GM12878 (cell line): ENCODE results near the gene CD300LG. TPM values are rescaled to one million over a fixed set of nuclear protein-coding genes. Genes with fewer than 3 reads are reported as not detected.

Source experiments
- ATAC-seq: fragments of 200-7000 bp; cut with Tn5 transposase; 3 replicates; pipeline ENCODE4 v1.9.1; 2020; ENCODE audit warnings: mild to moderate bottlenecking, moderate library complexity
- BruUV-seq: library from RNA; stranded (reverse); fragments of 400-500 nt; replicated peaks from 2 replicates; lab custom pipeline; 2021; lab: Mats Ljungman, UMichigan
- CTCF ChIA-PET: fragments of 300-600 bp; sonication (Branson Sonifier 250); formaldehyde crosslinking; extraction: SDS; loops from one replicate; lab custom pipeline; 2021; ENCODE audit warnings: inconsistent platforms; lab: Yijun Ruan, JAX
- POLR2A ChIA-PET: fragments of 350-600 bp; formaldehyde crosslinking; extraction: SDS; loops from one replicate; lab custom pipeline; 2021; ENCODE audit warnings: inconsistent platforms; lab: Charles Lee
- RAD21 ChIA-PET: fragments of 300-600 bp; sonication (Branson Sonifier 250); formaldehyde crosslinking; loops from one replicate; lab custom pipeline; 2023; ENCODE audit warnings: antibody characterized with exemption; ENCODE audit not compliant: unreplicated experiment; lab: Charles Lee
- SMC1A ChIA-PET: fragments of 300-600 bp; sonication (Branson Sonifier 250); formaldehyde crosslinking; loops from one replicate; lab custom pipeline; 2023; ENCODE audit not compliant: unreplicated experiment, uncharacterized antibody; lab: Charles Lee
- DNase-seq: peaks from one replicate; pipeline ENCODE4 v3.0.0-alpha.2; 2011; ENCODE audit warnings: low read depth, low spot score
- FAIRE-seq: peaks from 3 replicates; lab custom pipeline; 2011; peaks lifted over from hg19 to GRCh38; lab: Jason Lieb, UNC
- H2AFZ ChIP-seq: 2 replicates; pipeline ENCODE4 v1.6.0; 2011; ENCODE audit warnings: low read depth, low read length, control low read depth; ENCODE audit not compliant: control insufficient read depth
- H3K27ac ChIP-seq: 2 replicates; pipeline ENCODE4 v1.5.1; 2011; ENCODE audit warnings: control low read depth; ENCODE audit not compliant: control insufficient read depth, insufficient read depth
- H3K27me3 ChIP-seq, 2 experiments: replicated peaks in 1 of 2; 2 replicates each; pipeline versions ENCODE4 v1.6.0 to v1.6.1; 2011; ENCODE audit warnings: low read length in 1 of 2; ENCODE audit not compliant: control insufficient read depth in 2 of 2, insufficient read depth in 2 of 2
- H3K36me3 ChIP-seq, 2 experiments: 2 replicates each; pipeline ENCODE4 v1.5.1; 2011; ENCODE audit warnings: low read length in 1 of 2; ENCODE audit not compliant: control insufficient read depth in 2 of 2, insufficient read depth in 2 of 2
- H3K4me1 ChIP-seq: 2 replicates; pipeline ENCODE4 v1.6.1; 2011; ENCODE audit warnings: mild to moderate bottlenecking, low read length, moderate library complexity, mixed read lengths; ENCODE audit not compliant: control insufficient read depth, insufficient read depth
- H3K4me2 ChIP-seq: 2 replicates; pipeline ENCODE4 v1.6.0; 2011; ENCODE audit warnings: control low read depth; ENCODE audit not compliant: control insufficient read depth, insufficient read depth
- H3K4me3 ChIP-seq: fragments of 200-600 bp; sonication (generic); 2 replicates; pipeline ENCODE4 v1.5.1; 2016
- H3K79me2 ChIP-seq: 2 replicates; pipeline ENCODE4 v1.6.0; 2011; ENCODE audit warnings: low read length; ENCODE audit not compliant: control insufficient read depth, insufficient read depth
- H3K9ac ChIP-seq: 2 replicates; pipeline ENCODE4 v1.8.0; 2011; ENCODE audit warnings: low read length, control low read depth, mixed read lengths; ENCODE audit not compliant: control insufficient read depth, insufficient read depth
- H3K9me3 ChIP-seq: replicated peaks from 3 replicates; pipeline ENCODE4 v1.5.1; 2011; ENCODE audit warnings: mild to moderate bottlenecking, low read length; ENCODE audit not compliant: control insufficient read depth, insufficient read depth
- H4K20me1 ChIP-seq: 2 replicates; pipeline ENCODE4 v1.6.0; 2011; ENCODE audit not compliant: control insufficient read depth, insufficient read depth
- ASH2L ChIP-seq: fragments of 300-600, 200-600 bp; sonication (generic); IDR thresholded peaks from 2 replicates; pipeline ENCODE4 v1.6.1; 2017; ENCODE audit warnings: low read depth, mild to moderate bottlenecking, borderline replicate concordance
- CHD4 ChIP-seq: fragments of 200-600 bp; sonication (generic); IDR thresholded peaks from 2 replicates; pipeline ENCODE4 v1.6.1; 2016; ENCODE audit warnings: mild to moderate bottlenecking
- HDGF ChIP-seq: fragments of 450-650 bp; IDR thresholded peaks from 2 replicates; pipeline ENCODE4 v1.6.1; 2016; ENCODE audit warnings: antibody characterized with exemption
- MEF2B ChIP-seq: fragments of 450-650 bp; IDR thresholded peaks from 2 replicates; pipeline ENCODE4 v1.6.1; 2018; ENCODE audit warnings: mild to moderate bottlenecking, moderate library complexity; ENCODE audit not compliant: partially characterized antibody, poor library complexity, severe bottlenecking
- MTA2 ChIP-seq: fragments of 450-650 bp; IDR thresholded peaks from 2 replicates; pipeline ENCODE4 v1.6.1; 2016; ENCODE audit warnings: low read depth, mild to moderate bottlenecking, moderate library complexity
- SREBF2 ChIP-seq: IDR thresholded peaks from 2 replicates; pipeline ENCODE4 v1.6.1; 2012; ENCODE audit warnings: mild to moderate bottlenecking, low read length
- STAT1 ChIP-seq: fragments of 450-650 bp; conservative IDR thresholded peaks from 2 replicates; pipeline ENCODE4 v1.6.1; 2014; ENCODE audit warnings: antibody characterized with exemption, mild to moderate bottlenecking
- SUPT20H ChIP-seq: IDR thresholded peaks from 2 replicates; pipeline ENCODE4 v1.6.1; 2011; ENCODE audit warnings: low read depth, mild to moderate bottlenecking, low read length, moderate library complexity, borderline replicate concordance; ENCODE audit not compliant: control insufficient read depth
- WGBS: methylation state at CpG from one replicate; pipeline ENCODE4 v1.1.6; 2016; ENCODE audit warnings: low lambda C conversion rate; ENCODE audit not compliant: insufficient replicate concordance, insufficient coverage; ENCODE audit errors: missing lambda C conversion rate; 5-methylcytosine and 5-hydroxymethylcytosine counted together
- in situ Hi-C: fragments of 300-500 bp; cut with MboI; formaldehyde crosslinking; loops from 9 replicates; pipeline ENCODE4 v1.14.3; 2018; ENCODE audit warnings: mixed read lengths
- intact Hi-C: fragments of 100-400 bp; cut with micrococcal nuclease; formaldehyde crosslinking; loops from one replicate; pipeline ENCODE4 v1.14.2; 2022; ENCODE audit not compliant: unreplicated experiment
- polyA plus RNA-seq, 11 experiments: library from polyadenylated mRNA; depleted of rRNA in 4 of 11; unstranded in 6 of 11; stranded (reverse) in 5 of 11; fragments of >200 nt; fragmentation: Nextera tagmentation in 4 of 11; fragmentation: Illumina TruSeq in 1 of 11; extraction: Ambion mirVana in 4 of 11; extraction: Trizol in 1 of 11; gene quantifications; 1 replicate in 1 of 11; 2 replicates in 10 of 11; pipeline versions ENCODE4 v1.2.1 to v1.2.3, GENCODE V29; 2011 to 2016; ENCODE audit warnings: inconsistent platforms in 2 of 11, missing spikeins in 2 of 11, low read depth in 1 of 11
- total RNA-seq, 4 experiments: library from RNA; depleted of rRNA in 3 of 4; stranded (reverse); fragments of >200 nt in 3 of 4; fragmentation: Illumina TruSeq in 1 of 4; extraction: Trizol in 1 of 4; gene quantifications; 2 replicates each; pipeline versions ENCODE4 v1.2.1 to v1.2.3, GENCODE V29; 2013 to 2021
- TF ChIP-seq, protein P1 (sequence below): fragments of 450-650 bp; IDR thresholded peaks from 2 replicates; pipeline ENCODE4 v1.6.1; 2016; ENCODE audit warnings: mild to moderate bottlenecking
- TF ChIP-seq, protein P2 (sequence below): fragments of 450-650 bp; IDR thresholded peaks from 2 replicates; pipeline ENCODE4 v1.6.1; 2016; ENCODE audit warnings: mild to moderate bottlenecking, moderate library complexity, borderline replicate concordance
- TF ChIP-seq, protein P3 (sequence below): fragments of 450-650 bp; IDR thresholded peaks from 2 replicates; pipeline ENCODE4 v1.6.1; 2017; ENCODE audit warnings: mild to moderate bottlenecking, low read depth, inconsistent platforms; ENCODE audit not compliant: poor library complexity, severe bottlenecking
- TF ChIP-seq, protein P4 (sequence below): fragments of 450-650 bp; IDR thresholded peaks from 2 replicates; pipeline ENCODE4 v1.6.1; 2014; ENCODE audit warnings: mild to moderate bottlenecking

Gene CD300LG
- total and polyA plus RNA-seq, 10 of the 15 experiments (the other 5 are each of a cell fraction or from before 2014, with no cell fraction given): not detected

DNA sequence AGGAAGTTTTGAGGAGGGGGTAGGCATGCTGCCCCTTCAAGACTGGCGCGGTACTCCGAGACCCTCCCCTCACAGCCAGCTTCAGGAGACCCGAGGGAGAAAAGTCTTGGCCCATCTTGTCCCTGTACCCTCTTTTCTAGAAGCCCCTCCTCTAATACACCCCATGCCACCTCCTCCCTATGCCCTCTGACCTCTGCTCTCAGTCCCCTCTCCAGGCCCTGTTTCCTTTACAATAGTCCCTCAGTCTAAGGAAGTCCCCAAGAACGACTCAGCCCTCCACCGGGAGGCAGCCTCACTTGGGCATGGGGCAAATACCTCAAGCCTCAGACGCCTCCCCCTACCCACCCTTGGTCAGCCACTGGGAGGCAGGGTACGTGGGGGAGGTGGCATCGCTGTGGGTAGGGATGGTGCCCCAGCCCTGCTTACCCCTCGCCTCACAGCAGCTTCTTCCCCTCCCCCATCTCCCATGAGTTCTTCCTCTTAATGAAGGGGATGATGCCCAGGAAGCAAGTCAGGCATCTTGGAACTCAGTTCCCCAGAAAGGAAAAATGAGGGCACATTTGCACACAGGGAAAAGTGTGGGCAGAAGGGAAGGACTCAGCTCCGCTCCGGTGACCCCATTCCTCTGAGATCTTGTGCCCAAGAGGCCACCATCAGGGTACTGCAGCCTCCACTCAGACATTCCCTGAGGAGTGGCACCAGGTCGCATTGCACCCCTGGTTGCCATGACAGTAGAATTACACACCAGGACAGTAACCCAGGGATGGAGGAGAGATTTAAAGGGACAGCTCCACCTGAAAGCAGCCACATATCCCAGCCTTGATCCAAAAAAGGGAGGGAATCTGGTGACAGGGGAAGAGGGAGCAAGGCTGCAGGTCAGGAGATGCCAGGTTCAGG lies 54.1 kb downstream of the CD300LG start:
- DNase-seq (no peak), ATAC-seq (no peak), FAIRE-seq (no peak)
- ChIA-PET SMC1A (no interaction called here), POLR2A (no interaction called here), CTCF (no interaction called here), RAD21 (no interaction called here)
- intact Hi-C loops (no loop called here), in situ Hi-C loops (no loop called here)
- Histone ChIP-seq H3K36me3 (no peaks in the 10 kb centered on the region), H2AFZ (peak overlapping the region; percentile 44), H3K27me3 (peaks cover 7% of the 10 kb centered on the region in 2 experiments; a peak in 3 of 4 replicates), H4K20me1 (no peaks in the 10 kb centered on the region; the same call in 1 of the 2 replicates), H3K4me3 (no peak overlapping the region), H3K9ac (no peak overlapping the region), H3K79me2 (no peaks in the 10 kb centered on the region), H3K27ac (no peak overlapping the region), H3K4me2 (peak overlapping the region; percentile 69; the same call in 1 of the 2 replicates), H3K9me3 (no peaks in the 10 kb centered on the region), H3K4me1 (0 out of 2 replicates have a peak, but pooled peaks cover 5% of the 10 kb centered on the region)
- BruUV-seq: no TSS peak
- WGBS: 22% methylated on average over 12 of the region's 13 CpGs
- TF ChIP-seq, protein P1, sequence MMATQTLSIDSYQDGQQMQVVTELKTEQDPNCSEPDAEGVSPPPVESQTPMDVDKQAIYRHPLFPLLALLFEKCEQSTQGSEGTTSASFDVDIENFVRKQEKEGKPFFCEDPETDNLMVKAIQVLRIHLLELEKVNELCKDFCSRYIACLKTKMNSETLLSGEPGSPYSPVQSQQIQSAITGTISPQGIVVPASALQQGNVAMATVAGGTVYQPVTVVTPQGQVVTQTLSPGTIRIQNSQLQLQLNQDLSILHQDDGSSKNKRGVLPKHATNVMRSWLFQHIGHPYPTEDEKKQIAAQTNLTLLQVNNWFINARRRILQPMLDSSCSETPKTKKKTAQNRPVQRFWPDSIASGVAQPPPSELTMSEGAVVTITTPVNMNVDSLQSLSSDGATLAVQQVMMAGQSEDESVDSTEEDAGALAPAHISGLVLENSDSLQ: no peak
- TF ChIP-seq ASH2L (no peak), MTA2 (no peak), MEF2B (no peak), CHD4 (no peak), SUPT20H (no peak), STAT1 (no peak), HDGF (no peak), SREBF2 (no peak)
- TF ChIP-seq, protein P2, sequence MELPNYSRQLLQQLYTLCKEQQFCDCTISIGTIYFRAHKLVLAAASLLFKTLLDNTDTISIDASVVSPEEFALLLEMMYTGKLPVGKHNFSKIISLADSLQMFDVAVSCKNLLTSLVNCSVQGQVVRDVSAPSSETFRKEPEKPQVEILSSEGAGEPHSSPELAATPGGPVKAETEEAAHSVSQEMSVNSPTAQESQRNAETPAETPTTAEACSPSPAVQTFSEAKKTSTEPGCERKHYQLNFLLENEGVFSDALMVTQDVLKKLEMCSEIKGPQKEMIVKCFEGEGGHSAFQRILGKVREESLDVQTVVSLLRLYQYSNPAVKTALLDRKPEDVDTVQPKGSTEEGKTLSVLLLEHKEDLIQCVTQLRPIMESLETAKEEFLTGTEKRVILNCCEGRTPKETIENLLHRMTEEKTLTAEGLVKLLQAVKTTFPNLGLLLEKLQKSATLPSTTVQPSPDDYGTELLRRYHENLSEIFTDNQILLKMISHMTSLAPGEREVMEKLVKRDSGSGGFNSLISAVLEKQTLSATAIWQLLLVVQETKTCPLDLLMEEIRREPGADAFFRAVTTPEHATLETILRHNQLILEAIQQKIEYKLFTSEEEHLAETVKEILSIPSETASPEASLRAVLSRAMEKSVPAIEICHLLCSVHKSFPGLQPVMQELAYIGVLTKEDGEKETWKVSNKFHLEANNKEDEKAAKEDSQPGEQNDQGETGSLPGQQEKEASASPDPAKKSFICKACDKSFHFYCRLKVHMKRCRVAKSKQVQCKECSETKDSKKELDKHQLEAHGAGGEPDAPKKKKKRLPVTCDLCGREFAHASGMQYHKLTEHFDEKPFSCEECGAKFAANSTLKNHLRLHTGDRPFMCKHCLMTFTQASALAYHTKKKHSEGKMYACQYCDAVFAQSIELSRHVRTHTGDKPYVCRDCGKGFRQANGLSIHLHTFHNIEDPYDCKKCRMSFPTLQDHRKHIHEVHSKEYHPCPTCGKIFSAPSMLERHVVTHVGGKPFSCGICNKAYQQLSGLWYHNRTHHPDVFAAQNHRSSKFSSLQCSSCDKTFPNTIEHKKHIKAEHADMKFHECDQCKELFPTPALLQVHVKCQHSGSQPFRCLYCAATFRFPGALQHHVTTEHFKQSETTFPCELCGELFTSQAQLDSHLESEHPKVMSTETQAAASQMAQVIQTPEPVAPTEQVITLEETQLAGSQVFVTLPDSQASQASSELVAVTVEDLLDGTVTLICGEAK: no peak
- TF ChIP-seq, protein P3, sequence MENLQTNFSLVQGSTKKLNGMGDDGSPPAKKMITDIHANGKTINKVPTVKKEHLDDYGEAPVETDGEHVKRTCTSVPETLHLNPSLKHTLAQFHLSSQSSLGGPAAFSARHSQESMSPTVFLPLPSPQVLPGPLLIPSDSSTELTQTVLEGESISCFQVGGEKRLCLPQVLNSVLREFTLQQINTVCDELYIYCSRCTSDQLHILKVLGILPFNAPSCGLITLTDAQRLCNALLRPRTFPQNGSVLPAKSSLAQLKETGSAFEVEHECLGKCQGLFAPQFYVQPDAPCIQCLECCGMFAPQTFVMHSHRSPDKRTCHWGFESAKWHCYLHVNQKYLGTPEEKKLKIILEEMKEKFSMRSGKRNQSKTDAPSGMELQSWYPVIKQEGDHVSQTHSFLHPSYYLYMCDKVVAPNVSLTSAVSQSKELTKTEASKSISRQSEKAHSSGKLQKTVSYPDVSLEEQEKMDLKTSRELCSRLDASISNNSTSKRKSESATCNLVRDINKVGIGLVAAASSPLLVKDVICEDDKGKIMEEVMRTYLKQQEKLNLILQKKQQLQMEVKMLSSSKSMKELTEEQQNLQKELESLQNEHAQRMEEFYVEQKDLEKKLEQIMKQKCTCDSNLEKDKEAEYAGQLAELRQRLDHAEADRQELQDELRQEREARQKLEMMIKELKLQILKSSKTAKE: no peak
- TF ChIP-seq, protein P4, sequence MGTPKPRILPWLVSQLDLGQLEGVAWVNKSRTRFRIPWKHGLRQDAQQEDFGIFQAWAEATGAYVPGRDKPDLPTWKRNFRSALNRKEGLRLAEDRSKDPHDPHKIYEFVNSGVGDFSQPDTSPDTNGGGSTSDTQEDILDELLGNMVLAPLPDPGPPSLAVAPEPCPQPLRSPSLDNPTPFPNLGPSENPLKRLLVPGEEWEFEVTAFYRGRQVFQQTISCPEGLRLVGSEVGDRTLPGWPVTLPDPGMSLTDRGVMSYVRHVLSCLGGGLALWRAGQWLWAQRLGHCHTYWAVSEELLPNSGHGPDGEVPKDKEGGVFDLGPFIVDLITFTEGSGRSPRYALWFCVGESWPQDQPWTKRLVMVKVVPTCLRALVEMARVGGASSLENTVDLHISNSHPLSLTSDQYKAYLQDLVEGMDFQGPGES: no peak
